H54 (cell line): ENCODE data around the gene TIE1.

ENCODE experiments used
- DNase-seq: peaks from one replicate; pipeline ENCODE4 v3.0.0; 2011; ENCODE audit warnings: low spot score, mixed read lengths; ENCODE audit not compliant: insufficient read length
- FAIRE-seq: peaks from 3 replicates; lab custom pipeline; 2011; peaks lifted over from hg19 to GRCh38; lab: Jason Lieb, UNC
- POLR2A ChIP-seq: IDR thresholded peaks from 2 replicates; pipeline ENCODE4 v1.6.1; 2011; ENCODE audit warnings: low read depth, mild to moderate bottlenecking, low read length

The TIE1 gene

DNA sequence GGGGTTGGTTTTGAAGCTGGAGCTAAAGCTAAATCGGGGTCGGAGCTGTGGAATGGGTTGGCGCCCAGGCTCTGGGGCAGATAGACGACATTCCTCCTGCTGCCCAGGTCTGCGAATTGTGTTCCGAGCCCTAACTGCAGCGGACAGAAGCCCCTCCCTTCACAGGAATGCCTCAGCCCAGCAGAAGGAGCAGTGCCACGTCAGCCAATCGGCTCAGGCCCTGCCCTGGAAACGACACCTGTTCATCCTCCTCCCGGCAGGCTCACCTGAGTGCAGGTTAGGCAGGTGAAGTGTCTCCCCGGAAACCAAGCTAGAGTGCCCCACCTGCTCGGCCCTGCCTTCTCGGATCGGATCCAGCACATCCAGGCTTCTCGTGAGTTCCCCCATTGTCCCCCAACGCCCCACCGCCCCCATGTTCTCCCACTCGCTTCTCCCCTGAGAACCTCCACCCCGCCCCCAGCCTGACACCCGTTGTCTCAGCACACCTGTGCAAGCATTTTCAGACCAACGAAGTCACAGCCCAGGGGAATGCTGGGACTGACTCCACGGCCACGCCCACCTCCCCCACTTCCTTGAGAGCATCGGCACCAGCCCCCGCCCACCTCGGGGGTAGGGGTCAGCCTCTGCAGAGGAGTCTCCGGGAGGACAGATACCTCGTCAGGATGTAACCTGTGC, 30.2 kb upstream of the TIE1 start:
- DNase-seq (no peak), FAIRE-seq (no peak)

DNA sequence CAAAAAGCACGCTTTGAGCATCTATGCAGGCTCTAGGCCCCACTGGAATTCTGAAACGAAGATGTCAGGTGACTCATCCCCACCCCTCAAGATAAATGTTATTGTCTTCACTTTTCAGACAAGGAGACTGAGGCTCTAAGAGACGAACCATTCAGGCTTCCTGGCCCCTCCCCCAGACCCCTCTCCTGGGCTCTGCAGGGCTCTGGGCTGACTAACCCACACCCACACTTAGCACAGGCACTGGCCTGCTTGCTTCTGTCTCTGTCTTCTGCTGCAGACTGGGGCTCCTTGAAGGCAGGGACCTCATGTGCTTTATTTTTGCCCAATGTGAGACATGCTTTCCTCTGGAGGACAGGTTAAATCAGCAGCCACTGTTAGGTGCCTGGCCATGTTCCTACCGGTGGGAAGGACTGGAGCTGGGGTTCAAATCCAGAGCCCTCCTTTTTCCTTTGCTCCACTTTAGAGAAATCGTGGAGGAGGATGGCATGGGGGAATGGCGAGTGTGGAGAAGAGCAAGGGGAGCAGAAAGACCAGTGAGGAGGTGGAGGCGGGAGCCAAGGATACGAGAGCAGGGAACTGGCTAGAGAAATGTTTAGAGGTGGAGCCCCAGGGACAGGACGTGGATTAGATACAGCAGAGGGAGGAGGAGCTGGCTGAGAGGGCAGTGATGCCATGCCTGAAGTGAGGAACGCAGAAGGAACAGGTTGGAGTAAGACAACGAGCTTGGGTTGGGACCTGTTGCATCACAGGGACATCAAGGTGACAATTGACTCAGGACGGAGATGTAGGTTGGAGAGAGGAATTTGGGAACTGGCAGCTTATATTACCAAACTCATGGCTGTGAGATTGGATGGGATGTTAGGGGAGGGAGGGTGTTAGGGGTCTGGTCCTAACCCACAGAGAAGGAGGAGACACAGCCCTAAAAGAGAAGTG, 29.3 kb upstream of the TIE1 start:
- no peak for FAIRE-seq
- TF ChIP-seq POLR2A: no peak
- no peak for DNase-seq

More for the DNA sequence above, 30.2 kb upstream of the TIE1 start:
- TF ChIP-seq POLR2A: no peak

DNA sequence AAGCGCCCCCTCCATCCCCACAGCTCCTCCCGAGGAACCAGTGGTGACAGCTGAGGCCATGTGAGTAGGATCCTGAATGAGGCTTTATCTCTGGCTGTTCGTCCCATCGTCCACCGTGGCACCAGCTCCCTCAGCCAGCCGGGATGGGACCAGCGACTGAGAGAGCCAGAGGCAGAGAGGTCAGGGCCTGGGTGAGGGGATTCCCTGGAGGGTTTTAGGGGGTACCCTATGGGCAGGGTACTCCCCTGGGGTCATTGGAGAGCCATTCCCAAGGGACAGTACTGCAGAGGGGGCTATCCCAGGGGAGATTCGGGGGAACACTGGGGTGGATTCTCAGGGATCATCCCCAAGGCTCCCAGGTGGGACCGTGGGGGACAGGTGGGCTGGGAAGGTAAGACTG, 28.6 kb upstream of the TIE1 start:
- FAIRE-seq (no peak), DNase-seq (no peak)
- TF ChIP-seq POLR2A: no peak

DNA sequence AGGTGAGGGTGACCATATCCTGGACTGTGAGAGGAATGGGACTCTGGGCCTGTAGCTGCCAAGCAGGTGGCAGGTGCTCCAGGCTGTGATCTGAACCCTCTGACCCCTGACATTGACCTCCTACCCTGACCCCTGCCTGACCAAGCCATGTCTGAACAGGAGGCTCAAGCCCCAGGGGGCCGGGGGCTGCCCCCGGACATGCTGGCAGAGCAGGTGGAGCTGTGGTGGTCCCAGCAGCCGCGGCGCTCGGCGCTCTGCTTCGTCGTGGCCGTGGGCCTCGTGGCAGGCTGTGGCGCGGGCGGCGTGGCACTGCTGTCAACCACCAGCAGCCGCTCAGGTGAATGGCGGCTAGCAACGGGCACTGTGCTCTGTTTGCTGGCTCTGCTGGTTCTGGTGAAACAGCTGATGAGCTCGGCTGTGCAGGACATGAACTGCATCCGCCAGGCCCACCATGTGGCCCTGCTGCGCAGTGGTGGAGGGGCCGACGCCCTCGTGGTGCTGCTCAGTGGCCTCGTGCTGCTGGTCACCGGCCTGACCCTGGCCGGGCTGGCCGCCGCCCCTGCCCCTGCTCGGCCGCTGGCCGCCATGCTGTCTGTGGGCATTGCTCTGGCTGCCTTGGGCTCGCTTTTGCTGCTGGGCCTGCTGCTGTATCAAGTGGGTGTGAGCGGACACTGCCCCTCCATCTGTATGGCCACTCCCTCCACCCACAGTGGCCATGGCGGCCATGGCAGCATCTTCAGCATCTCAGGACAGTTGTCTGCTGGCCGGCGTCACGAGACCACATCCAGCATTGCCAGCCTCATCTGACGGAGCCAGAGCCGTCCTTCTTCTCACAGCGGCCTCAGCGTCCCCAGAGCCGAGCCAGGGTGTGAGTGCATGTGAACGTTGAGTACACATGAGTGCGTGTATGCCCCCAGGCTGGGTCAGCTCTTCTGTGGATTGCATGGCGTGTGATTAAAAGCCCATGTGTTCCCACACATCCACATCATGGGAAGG, 27.9 kb upstream of the TIE1 start:
- no peak for TF ChIP-seq POLR2A
- no peak for FAIRE-seq
- no peak for DNase-seq

DNA sequence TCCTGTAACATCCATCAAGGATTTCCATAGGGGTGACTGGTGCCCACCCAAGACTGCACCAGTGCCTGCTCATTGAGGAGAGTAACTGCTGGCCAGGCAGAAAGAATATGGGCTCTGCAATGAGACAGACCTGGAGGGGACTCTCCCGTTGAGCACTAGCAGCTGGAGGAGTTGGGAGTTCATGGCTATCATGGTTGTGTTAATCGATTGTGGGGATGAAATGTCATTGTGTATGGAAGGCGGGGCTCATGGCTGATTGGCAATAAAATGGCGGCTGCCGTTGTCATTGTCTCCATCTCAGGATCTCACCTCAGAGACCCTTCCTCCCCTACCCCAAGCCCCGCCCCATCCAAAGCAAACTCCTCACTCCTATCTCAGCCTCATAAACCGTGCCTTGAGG, 27.1 kb upstream of the TIE1 start:
- FAIRE-seq (no peak), DNase-seq (no peak)
- no peak for TF ChIP-seq POLR2A

DNA sequence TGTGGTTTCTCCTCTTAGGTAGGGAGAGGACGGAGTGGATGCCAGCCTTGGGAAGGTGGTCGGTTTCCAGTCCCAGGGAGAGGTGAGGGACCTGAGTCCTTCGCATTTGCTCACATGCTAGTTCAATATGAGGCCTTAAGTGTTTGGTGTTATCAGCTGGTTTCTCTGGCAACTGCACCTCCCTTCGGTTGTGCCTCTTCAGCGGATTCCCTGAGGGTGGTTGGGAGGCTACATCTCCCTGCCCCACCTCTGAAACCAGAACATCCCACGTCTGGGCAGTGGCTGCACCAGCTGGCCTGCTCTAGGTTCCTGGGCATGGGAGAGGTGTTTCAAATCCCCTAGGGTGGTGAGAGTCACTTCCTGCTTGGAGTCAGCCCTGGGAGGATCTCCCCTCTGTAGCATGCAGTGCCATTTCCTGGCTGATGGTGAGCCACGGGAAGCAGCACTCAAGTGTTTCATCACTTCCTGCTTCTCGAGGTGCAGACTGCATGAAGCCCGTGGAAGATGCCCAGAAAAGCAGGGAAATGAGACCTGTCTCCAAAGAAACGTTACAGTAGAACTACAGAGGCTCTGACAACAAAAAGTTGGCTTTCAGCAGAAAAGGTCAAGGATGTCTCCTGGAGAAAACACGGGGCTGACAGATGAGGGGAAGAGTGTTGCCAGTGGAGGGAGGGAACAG, 26.5 kb upstream of the TIE1 start:
- peak; percentile 59 for DNase-seq
- no peak for FAIRE-seq

DNA sequence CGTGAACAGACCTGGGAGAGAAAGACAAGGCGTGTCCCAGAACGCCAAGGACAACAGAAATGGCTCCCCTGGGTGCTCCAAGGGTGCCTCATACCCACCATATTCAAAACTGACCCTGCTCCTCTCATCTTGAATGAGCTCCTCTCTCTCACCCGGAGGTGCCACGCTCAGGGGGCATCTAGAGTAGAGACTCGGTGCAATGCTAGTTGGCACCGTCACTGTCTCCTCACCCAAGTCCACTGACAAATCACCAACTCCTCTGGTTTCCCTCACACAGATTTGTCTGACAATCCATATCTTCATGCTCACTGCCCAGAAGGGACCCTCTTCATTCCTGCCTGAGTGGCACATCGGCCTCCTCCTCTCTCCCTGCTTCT, 26.0 kb upstream of the TIE1 start:
- TF ChIP-seq POLR2A: no peak
- DNase-seq (no peak), FAIRE-seq (no peak)

More for the DNA sequence above, 26.5 kb upstream of the TIE1 start:
- no peak for TF ChIP-seq POLR2A

DNA sequence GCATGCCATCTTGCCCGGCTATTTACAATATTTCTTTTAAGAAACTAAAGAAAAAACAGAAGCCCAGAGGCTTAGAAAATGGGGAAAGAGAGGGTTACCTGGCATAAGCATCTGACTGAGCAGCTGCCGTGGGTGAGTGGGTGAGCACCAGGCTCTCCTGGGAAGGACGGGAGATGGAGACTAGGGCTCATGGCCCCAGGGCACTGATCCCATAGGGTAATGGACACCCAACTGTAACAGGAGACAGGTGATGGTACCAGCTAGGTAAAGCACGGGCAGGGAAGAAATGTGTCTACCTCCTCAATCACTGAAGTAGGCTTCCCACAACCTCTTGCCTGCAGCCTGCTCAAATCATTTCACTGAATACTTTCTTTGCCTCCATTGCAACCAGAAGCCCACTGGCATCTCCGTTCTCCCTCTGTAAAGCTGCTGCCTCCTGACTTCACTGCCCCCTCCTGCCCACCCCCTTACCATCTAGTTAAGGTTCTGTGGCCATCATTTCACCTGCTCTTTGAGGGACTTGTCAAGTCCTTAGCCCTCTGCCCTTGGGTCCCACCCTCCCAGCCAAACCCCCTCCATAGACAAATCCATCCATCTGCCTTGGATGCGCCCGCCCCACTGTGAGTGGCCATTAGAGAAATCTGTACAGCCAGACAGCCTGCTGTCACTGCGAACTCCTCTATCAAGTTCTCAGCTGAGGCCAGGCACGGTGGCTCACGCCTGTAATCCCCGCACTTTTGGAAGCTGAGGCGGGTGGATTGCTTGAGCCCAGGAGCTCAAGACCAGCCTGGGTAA, 24.8 kb upstream of the TIE1 start:
- DNase-seq (no peak), FAIRE-seq (no peak)
- no peak for TF ChIP-seq POLR2A

DNA sequence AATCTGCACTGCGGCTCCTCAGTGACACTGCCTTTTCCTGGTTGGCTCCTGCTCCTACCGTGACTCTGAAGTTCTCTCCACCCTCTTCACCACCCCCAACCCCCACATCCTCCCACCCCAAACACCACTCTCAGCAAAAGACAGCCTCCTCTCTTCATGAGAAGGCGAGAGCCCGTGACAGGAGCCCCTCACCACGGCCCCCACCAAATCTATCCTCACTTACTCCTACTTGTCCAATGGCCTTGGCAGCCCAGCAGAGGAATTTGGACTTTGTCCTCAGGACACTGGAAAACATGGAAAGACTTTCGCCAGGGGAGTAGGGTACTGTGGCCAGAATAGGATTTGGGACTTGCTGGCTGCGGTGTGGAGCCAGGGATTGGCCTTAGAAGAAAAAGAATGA, 24.1 kb upstream of the TIE1 start:
- DNase-seq (no peak), FAIRE-seq (no peak)
- no peak for TF ChIP-seq POLR2A

DNA sequence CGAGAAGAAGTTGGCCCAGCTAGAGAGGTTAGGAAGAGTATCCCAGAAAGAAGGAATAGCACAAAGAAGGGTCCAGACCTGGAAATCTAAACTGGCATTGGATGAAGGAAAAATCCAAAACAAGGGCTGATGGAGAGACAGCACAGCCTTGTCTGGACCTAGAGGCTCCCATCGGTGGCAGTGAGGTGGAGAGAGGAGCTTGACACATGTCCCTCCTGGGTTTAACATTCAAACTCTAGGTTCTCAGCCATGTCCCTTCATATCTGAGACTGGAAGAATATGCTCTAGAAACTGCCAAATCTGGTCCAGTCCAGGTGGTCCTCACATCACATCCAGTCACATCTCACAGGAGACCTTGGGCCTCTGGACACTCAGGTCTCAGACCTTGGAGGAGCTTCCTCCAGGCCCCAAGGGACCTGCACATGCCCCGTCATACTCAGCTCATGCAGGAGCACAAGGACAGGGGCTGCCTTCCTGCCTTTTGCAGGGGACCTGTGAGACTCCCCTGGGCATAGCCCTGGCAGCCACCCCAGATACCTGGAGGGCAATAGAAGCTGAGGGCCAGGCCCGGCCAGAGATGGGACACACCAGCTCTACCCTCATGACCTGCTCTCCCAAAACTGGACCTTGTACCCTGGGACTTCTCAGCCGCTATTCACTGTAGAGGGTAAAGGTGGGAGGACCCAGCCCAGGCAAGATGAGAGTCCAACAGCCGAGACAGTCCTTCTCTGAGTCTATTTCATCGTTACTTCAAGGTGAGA, 23.5 kb upstream of the TIE1 start:
- FAIRE-seq (no peak), DNase-seq (no peak)
- no peak for TF ChIP-seq POLR2A

DNA sequence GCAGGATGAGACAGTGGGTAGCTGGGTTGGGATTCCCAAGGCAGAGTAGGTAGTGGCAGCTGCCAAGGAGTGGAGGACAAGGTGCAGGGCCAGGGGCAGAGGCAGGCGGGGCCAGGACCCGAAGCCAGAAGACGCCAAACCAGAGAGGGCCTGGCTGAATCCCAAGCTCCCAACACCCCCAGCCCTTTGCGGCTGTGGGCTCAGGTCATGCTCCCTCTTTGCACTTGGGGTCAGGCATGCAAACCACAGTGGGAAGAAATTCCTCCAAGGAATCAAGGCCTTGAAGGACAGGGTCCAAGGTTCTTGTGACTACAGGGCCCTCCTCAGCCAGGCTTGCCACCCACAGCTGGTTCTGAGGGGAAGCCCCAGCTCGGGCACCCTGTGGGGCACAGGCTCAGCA, 21.6 kb upstream of the TIE1 start:
- FAIRE-seq: no peak
- TF ChIP-seq POLR2A: no peak

DNA sequence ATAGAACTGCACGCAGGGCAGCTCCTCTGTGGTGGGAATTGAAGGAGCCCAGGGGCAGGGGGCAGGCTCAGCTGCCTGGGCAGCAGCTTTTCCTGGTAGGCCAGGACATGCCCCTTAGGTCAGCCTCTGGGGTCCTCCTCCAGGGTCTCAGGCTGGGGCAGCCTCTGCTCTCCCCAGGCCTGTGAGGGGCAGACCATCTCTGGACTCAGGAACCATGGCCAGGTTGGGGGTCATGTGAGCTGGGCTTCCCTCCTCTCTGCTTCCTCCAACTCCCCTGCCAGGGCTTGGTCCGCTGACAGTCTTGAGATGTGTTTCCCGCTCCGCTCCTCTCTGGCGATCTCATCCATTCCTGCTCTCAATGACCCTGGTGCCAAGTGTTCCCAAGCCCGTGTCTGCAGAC, 21.1 kb upstream of the TIE1 start:
- no peak for FAIRE-seq
- no peak for DNase-seq
- TF ChIP-seq POLR2A: no peak

More for the DNA sequence above, 21.6 kb upstream of the TIE1 start:
- DNase-seq: no peak
